ENCODE measurements around the gene NPC1L1.
"Not testable (repeated sequence)": the region's sequence is repeated elsewhere in the genome, so short reads cannot be mapped to it uniquely, and the experiment has no call there.

The NPC1L1 gene

DNA sequence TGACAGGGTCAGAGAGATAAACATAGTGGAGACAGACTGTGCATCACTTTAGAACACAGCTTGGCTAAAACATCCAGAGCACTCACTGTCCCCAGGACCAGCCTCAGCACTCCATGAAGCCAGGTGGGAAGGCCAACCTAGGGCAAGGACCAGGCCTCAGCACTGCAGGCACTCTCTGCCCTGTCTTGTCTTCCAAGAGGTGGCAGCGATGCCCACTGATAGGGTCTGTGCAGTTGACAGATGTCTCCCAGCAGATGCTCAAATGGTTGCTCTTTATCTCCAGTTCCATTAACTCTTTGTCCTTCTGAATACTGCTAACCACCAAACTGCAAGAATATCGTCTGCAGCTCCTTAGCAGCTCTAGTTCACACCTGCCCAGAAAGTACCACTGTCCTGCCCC lies 23.5 kb upstream of the NPC1L1 start:
- Histone ChIP-seq H3K9me3 (ENCODE audit: control insufficient read depth in 2 of 2, low read length in 2 of 2) (no peaks in the 10 kb centered on the region), H3K4me1 (ENCODE audit: control insufficient read depth, insufficient read depth, low read length) (no peaks in the 10 kb centered on the region), H3K27ac (ENCODE audit: low read length) (no peak overlapping the region), H3K4me3 (ENCODE audit: low read length in 2 of 2) (no peak overlapping the region), H3K9ac (ENCODE audit: low read length in 2 of 2) (no peak overlapping the region), H3K27me3 (ENCODE audit: control insufficient read depth in 1 of 2, insufficient read depth in 2 of 2, low read length in 2 of 2) (no peaks in the 10 kb centered on the region), H3K36me3 (ENCODE audit: control insufficient read depth in 2 of 2, insufficient read depth in 2 of 2, low read length in 2 of 2) (peaks cover 40 to 41% of the 10 kb centered on the region in 2 donors)

GRCh38 chr7:44563171-44563679 lies 22.1 kb upstream of the NPC1L1 start:
- H3K36me3 ChIP-seq (ENCODE audit: control insufficient read depth in 2 of 2, insufficient read depth in 2 of 2, low read length in 2 of 2), result peaks cover 26 to 27% of the 10 kb centered on the region in 2 donors
- no peaks in the 10 kb centered on the region for H3K9me3 ChIP-seq (ENCODE audit: control insufficient read depth in 2 of 2, low read length in 2 of 2)
- H3K9ac ChIP-seq (ENCODE audit: low read length in 2 of 2), result no peak overlapping the region
- H3K27ac ChIP-seq (ENCODE audit: low read length), result no peak overlapping the region
- H3K4me3 ChIP-seq (ENCODE audit: low read length in 2 of 2), result no peak overlapping the region
- H3K27me3 ChIP-seq (ENCODE audit: control insufficient read depth in 1 of 2, insufficient read depth in 2 of 2, low read length in 2 of 2), result no peaks in the 10 kb centered on the region
- H3K4me1 ChIP-seq (ENCODE audit: control insufficient read depth, insufficient read depth, low read length), result no peaks in the 10 kb centered on the region

DNA sequence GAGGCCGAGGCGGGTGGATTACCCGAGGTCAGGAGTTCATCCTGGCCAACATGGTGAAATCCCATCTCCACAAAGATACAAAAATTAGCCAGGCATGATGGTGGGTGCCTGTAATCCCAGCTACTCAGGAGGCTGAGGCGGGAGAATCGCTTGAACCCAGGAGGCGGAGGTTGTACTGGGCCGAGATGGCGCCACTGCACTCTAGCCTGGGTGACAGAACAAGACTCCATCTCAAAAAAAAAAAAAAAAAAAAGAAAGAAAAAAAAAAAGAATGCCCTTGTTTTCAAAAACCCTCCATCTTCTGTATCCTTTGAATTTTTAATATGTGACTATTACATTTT lies 21.5 kb upstream of the NPC1L1 start:
- H3K27me3 ChIP-seq (ENCODE audit: control insufficient read depth in 1 of 2, insufficient read depth in 2 of 2, low read length in 2 of 2); H3K9me3 ChIP-seq (ENCODE audit: control insufficient read depth in 2 of 2, low read length in 2 of 2); H3K4me1 ChIP-seq (ENCODE audit: control insufficient read depth, insufficient read depth, low read length); H3K27ac ChIP-seq (ENCODE audit: low read length); H3K9ac ChIP-seq (ENCODE audit: low read length in 2 of 2); H3K4me3 ChIP-seq (ENCODE audit: low read length in 2 of 2): not testable (repeated sequence)
- peaks cover 20 to 21% of the 10 kb centered on the region in 2 donors for H3K36me3 ChIP-seq (ENCODE audit: control insufficient read depth in 2 of 2, insufficient read depth in 2 of 2, low read length in 2 of 2)

DNA sequence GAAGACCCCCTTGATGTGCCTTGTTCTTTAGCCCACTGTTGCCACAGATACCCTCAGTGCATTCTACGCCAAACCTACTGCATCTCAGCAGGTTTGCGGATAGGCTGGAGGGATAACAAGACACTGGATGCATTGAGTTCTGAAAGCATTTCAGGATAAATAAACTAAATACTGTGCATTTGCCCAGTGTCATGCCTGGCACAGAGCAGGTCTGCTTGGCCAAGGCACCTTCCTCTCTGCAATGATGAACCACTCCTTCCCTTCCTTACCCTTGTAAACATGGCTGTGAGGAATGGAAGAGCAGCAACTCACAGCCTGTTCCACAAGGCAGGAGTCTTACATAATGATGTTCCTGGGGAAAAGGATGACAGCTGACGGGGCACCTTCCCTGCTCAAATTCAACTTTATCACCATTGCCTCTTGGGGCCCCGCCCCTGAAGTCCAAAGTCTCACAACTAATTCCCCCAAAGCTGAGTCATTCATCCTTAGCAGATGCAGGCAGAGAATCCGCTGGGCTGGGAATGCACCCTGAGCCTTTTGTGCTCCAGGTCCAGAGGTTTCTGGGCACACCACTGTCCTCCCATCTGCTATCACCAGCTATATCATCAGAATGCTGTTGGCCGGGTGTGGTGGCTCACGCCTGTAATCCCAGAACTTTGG lies 21.0 kb upstream of the NPC1L1 start:
- Histone ChIP-seq H3K27ac (ENCODE audit: low read length) (no peak overlapping the region), H3K36me3 (ENCODE audit: control insufficient read depth in 2 of 2, insufficient read depth in 2 of 2, low read length in 2 of 2) (peaks cover 15 to 16% of the 10 kb centered on the region in 2 donors), H3K4me1 (ENCODE audit: control insufficient read depth, insufficient read depth, low read length) (no peaks in the 10 kb centered on the region), H3K27me3 (ENCODE audit: control insufficient read depth in 1 of 2, insufficient read depth in 2 of 2, low read length in 2 of 2) (no peaks in the 10 kb centered on the region), H3K9me3 (ENCODE audit: control insufficient read depth in 2 of 2, low read length in 2 of 2) (no peaks in the 10 kb centered on the region), H3K9ac (ENCODE audit: low read length in 2 of 2) (no peak overlapping the region), H3K4me3 (ENCODE audit: low read length in 2 of 2) (no peak overlapping the region)

DNA sequence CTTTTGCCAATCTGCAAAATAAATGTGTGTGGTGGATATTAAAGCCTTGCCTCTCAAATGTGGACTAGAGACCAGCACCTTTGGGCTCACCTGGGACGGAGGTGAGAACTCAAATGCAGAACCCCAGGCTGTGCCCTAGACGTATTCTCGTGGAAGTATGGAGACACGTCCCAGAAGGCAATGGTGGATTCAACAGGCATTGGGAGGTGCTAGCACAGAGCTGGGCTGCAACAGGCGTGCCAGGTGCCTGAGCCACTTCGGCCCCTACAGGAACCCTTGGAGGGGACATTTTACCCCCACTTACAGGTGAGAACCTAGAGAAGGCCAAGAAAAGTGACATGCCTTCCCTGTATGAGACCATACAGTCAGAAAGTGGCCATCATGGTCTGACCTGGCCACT lies 20.4 kb upstream of the NPC1L1 start:
- no peaks in the 10 kb centered on the region for H3K4me1 ChIP-seq (ENCODE audit: control insufficient read depth, insufficient read depth, low read length)
- H3K9me3 ChIP-seq (ENCODE audit: control insufficient read depth in 2 of 2, low read length in 2 of 2), result no peaks in the 10 kb centered on the region
- no peak overlapping the region for H3K27ac ChIP-seq (ENCODE audit: low read length)
- H3K36me3 ChIP-seq (ENCODE audit: control insufficient read depth in 2 of 2, insufficient read depth in 2 of 2, low read length in 2 of 2), result peaks cover 11 to 15% of the 10 kb centered on the region in 2 donors
- H3K9ac ChIP-seq (ENCODE audit: low read length in 2 of 2), result no peak overlapping the region
- no peaks in the 10 kb centered on the region for H3K27me3 ChIP-seq (ENCODE audit: control insufficient read depth in 1 of 2, insufficient read depth in 2 of 2, low read length in 2 of 2)
- no peak overlapping the region for H3K4me3 ChIP-seq (ENCODE audit: low read length in 2 of 2)

DNA sequence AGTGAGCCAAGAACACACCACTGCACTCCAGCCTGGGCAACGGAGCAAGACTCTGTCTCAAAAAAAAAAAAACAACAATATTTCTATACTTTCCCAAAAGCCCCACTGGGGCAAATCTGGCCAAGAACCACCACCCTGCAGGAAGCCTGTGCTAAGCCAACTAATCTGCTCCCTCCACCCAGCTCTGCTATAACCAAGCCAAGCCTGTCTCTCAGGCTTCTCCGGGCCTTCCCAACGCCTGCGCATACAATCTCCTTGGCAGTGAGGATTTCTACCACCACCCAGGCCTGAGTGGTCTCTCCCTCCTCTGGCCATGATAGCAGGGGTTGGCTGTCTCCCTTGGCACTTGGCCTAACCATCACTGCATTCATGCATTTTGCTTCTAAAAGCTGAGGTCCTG lies 18.4 kb upstream of the NPC1L1 start:
- Histone ChIP-seq H3K4me1 (ENCODE audit: control insufficient read depth, insufficient read depth, low read length) (no peaks in the 10 kb centered on the region), H3K36me3 (ENCODE audit: control insufficient read depth in 2 of 2, insufficient read depth in 2 of 2, low read length in 2 of 2) (peaks cover 0 to 6% of the 10 kb centered on the region in 2 donors), H3K4me3 (ENCODE audit: low read length in 2 of 2) (no peak overlapping the region), H3K9ac (ENCODE audit: low read length in 2 of 2) (no peak overlapping the region), H3K27ac (ENCODE audit: low read length) (no peak overlapping the region), H3K9me3 (ENCODE audit: control insufficient read depth in 2 of 2, low read length in 2 of 2) (no peaks in the 10 kb centered on the region), H3K27me3 (ENCODE audit: control insufficient read depth in 1 of 2, insufficient read depth in 2 of 2, low read length in 2 of 2) (no peaks in the 10 kb centered on the region)

GRCh38 chr7:44557485-44557884 lies 16.4 kb upstream of the NPC1L1 start:
- Histone ChIP-seq H3K9ac (ENCODE audit: low read length in 2 of 2) (no peak overlapping the region), H3K27me3 (ENCODE audit: control insufficient read depth in 1 of 2, insufficient read depth in 2 of 2, low read length in 2 of 2) (no peaks in the 10 kb centered on the region), H3K27ac (ENCODE audit: low read length) (no peak overlapping the region), H3K36me3 (ENCODE audit: control insufficient read depth in 2 of 2, insufficient read depth in 2 of 2, low read length in 2 of 2) (no peaks in the 10 kb centered on the region), H3K4me1 (ENCODE audit: control insufficient read depth, insufficient read depth, low read length) (no peaks in the 10 kb centered on the region), H3K4me3 (ENCODE audit: low read length in 2 of 2) (no peak overlapping the region), H3K9me3 (ENCODE audit: control insufficient read depth in 2 of 2, low read length in 2 of 2) (no peaks in the 10 kb centered on the region)

DNA sequence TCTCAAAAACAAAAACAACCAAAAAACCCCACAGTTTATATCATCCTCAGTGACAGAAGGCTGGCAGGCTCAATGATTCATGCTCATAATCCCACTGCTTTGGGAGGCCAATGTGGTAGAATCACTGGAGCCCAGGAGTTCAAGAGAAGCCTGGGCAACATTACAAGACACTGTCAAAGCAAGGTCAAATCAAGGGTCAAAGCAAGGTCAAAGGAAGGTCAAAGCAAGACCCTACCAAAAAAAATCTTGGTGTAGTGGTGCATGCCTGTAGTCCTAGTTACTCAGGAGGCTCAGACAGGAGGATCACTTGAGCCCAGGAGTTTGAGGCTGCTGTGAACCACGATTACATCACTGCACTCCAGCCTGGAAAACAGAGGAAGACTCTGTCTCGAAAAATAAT lies 14.2 kb upstream of the NPC1L1 start:
- Histone ChIP-seq H3K9ac (ENCODE audit: low read length in 2 of 2) (no peak overlapping the region), H3K9me3 (ENCODE audit: control insufficient read depth in 2 of 2, low read length in 2 of 2) (no peaks in the 10 kb centered on the region), H3K36me3 (ENCODE audit: control insufficient read depth in 2 of 2, insufficient read depth in 2 of 2, low read length in 2 of 2) (no peaks in the 10 kb centered on the region), H3K4me1 (ENCODE audit: control insufficient read depth, insufficient read depth, low read length) (no peaks in the 10 kb centered on the region), H3K27ac (ENCODE audit: low read length) (no peak overlapping the region), H3K27me3 (ENCODE audit: control insufficient read depth in 1 of 2, insufficient read depth in 2 of 2, low read length in 2 of 2) (no peaks in the 10 kb centered on the region), H3K4me3 (ENCODE audit: low read length in 2 of 2) (no peak overlapping the region)

GRCh38 chr7:44552473-44553005 lies 11.4 kb upstream of the NPC1L1 start:
- H3K4me3 ChIP-seq (ENCODE audit: low read length in 2 of 2); H3K9ac ChIP-seq (ENCODE audit: low read length in 2 of 2); H3K9me3 ChIP-seq (ENCODE audit: control insufficient read depth in 2 of 2, low read length in 2 of 2); H3K4me1 ChIP-seq (ENCODE audit: control insufficient read depth, insufficient read depth, low read length); H3K27ac ChIP-seq (ENCODE audit: low read length); H3K36me3 ChIP-seq (ENCODE audit: control insufficient read depth in 2 of 2, insufficient read depth in 2 of 2, low read length in 2 of 2); H3K27me3 ChIP-seq (ENCODE audit: control insufficient read depth in 1 of 2, insufficient read depth in 2 of 2, low read length in 2 of 2): not testable (repeated sequence)

DNA sequence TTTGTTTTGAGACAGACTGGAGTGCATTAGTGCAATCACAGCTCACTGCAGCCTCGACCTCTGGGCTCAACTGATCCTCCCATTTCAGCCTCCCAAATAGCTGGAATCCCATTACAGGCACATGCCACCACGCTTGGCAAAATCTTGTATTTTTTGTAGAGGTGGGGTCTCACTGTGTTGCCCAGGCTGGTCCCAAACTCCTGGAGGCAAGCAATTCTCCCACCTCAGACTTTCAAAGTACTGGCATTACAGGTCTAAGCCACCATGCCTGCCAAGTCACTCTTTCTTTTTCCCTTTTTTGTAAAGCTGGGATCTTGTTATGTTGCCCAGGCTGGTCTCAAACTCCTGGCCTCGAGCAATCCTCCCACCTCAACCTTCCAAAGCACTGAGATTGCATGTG lies 8.3 kb upstream of the NPC1L1 start:
- Histone ChIP-seq H3K4me3 (ENCODE audit: low read length in 2 of 2) (no peak overlapping the region), H3K27me3 (ENCODE audit: control insufficient read depth in 1 of 2, insufficient read depth in 2 of 2, low read length in 2 of 2) (no peaks in the 10 kb centered on the region), H3K36me3 (ENCODE audit: control insufficient read depth in 2 of 2, insufficient read depth in 2 of 2, low read length in 2 of 2) (no peaks in the 10 kb centered on the region), H3K4me1 (ENCODE audit: control insufficient read depth, insufficient read depth, low read length) (no peaks in the 10 kb centered on the region), H3K9me3 (ENCODE audit: control insufficient read depth in 2 of 2, low read length in 2 of 2) (no peaks in the 10 kb centered on the region), H3K9ac (ENCODE audit: low read length in 2 of 2) (no peak overlapping the region), H3K27ac (ENCODE audit: low read length) (no peak overlapping the region)

- Histone ChIP-seq H3K9ac (ENCODE audit: low read length in 2 of 2) (no peak overlapping the region), H3K36me3 (ENCODE audit: control insufficient read depth in 2 of 2, insufficient read depth in 2 of 2, low read length in 2 of 2) (no peaks in the 10 kb centered on the region), H3K4me1 (ENCODE audit: control insufficient read depth, insufficient read depth, low read length) (no peaks in the 10 kb centered on the region), H3K27ac (ENCODE audit: low read length) (no peak overlapping the region), H3K9me3 (ENCODE audit: control insufficient read depth in 2 of 2, low read length in 2 of 2) (no peaks in the 10 kb centered on the region), H3K27me3 (ENCODE audit: control insufficient read depth in 1 of 2, insufficient read depth in 2 of 2, low read length in 2 of 2) (no peaks in the 10 kb centered on the region), H3K4me3 (ENCODE audit: low read length in 2 of 2) (no peak overlapping the region)
These were observed 7.8 kb upstream of the NPC1L1 start for GRCh38 chr7:44548893-44549292.
